HepG2 (cell line): ENCODE data around the gene BIRC3. TPM values are rescaled to one million over a fixed set of nuclear protein-coding genes. Genes with fewer than 3 reads are reported as not detected.

Experiments used
- ATRX ChIP-seq: sonication (generic); formaldehyde crosslinking; IDR thresholded peaks from 2 replicates; pipeline ENCODE4 v1.4.0; 2020; ENCODE audit warnings: missing genetic modification reagents, borderline replicate concordance
- CSRNP2 ChIP-seq: sonication (generic); formaldehyde crosslinking; conservative IDR thresholded peaks from 2 replicates; pipeline ENCODE4 v1.8.0; 2022; ENCODE audit warnings: low read depth, missing genetic modification reagents
- FOSL2 ChIP-seq: sonication (generic); formaldehyde crosslinking; IDR thresholded peaks from 2 replicates; pipeline ENCODE4 v1.4.0; 2020; ENCODE audit warnings: missing genetic modification reagents
- GATAD2A ChIP-seq: IDR thresholded peaks from 2 replicates; pipeline ENCODE4 v1.6.1; 2016
- GMEB2 ChIP-seq: IDR thresholded peaks from 2 replicates; pipeline ENCODE4 v1.6.1; 2016; ENCODE audit warnings: missing biosample characterization, missing genetic modification reagents, low read depth
- HDAC2 ChIP-seq: sonication (generic); formaldehyde crosslinking; IDR thresholded peaks from 2 replicates; pipeline ENCODE4 v1.4.0; 2020; ENCODE audit warnings: missing genetic modification reagents
- HNRNPH1 ChIP-seq: fragments of 200-400 bp; formaldehyde crosslinking; optimal IDR thresholded peaks from 2 replicates; pipeline ENCODE3; 2017; ENCODE audit warnings: mild to moderate bottlenecking, low read depth, low read length
- IRF1 ChIP-seq: sonication (generic); formaldehyde crosslinking; IDR thresholded peaks from 2 replicates; pipeline ENCODE4 v1.4.0; 2020; ENCODE audit warnings: low read depth, mild to moderate bottlenecking, missing genetic modification reagents
- MED1 ChIP-seq: sonication (generic); formaldehyde crosslinking; IDR thresholded peaks from 2 replicates; pipeline ENCODE4 v1.4.0; 2020; ENCODE audit warnings: missing genetic modification reagents
- MIXL1 ChIP-seq: IDR thresholded peaks from 2 replicates; pipeline ENCODE4 v1.6.1; 2016
- MTA3 ChIP-seq: sonication (generic); formaldehyde crosslinking; IDR thresholded peaks from 2 replicates; pipeline ENCODE4 v1.4.0; 2020; ENCODE audit warnings: missing genetic modification reagents
- NR1H2 ChIP-seq: sonication (generic); formaldehyde crosslinking; IDR thresholded peaks from 2 replicates; pipeline ENCODE4 v1.8.1; 2022; ENCODE audit warnings: low read depth, missing genetic modification reagents, borderline replicate concordance
- SMC3 ChIP-seq: IDR thresholded peaks from 2 replicates; pipeline ENCODE4 v1.6.1; 2011; ENCODE audit warnings: low read length, improper control_type of control experiment
- XRCC5 ChIP-seq: fragments of 200-400 bp; formaldehyde crosslinking; optimal IDR thresholded peaks from 2 replicates; pipeline ENCODE3; 2017; ENCODE audit warnings: mild to moderate bottlenecking, low read length
- ZBTB1 ChIP-seq: sonication (generic); formaldehyde crosslinking; IDR thresholded peaks from 2 replicates; pipeline ENCODE4 v1.4.0; 2020; ENCODE audit warnings: missing genetic modification reagents, borderline replicate concordance
- ZC3H4 ChIP-seq: sonication (generic); formaldehyde crosslinking; IDR thresholded peaks from 2 replicates; pipeline ENCODE4 v1.4.0; 2020; ENCODE audit warnings: missing genetic modification reagents, borderline replicate concordance
- ZNF263 ChIP-seq: sonication (generic); formaldehyde crosslinking; IDR thresholded peaks from 2 replicates; pipeline ENCODE4 v1.4.0; 2020; ENCODE audit warnings: missing genetic modification reagents
- ZNF333 ChIP-seq: sonication (generic); formaldehyde crosslinking; IDR thresholded peaks from 2 replicates; pipeline ENCODE4 v1.4.0; 2020; ENCODE audit warnings: mild to moderate bottlenecking, missing genetic modification reagents, borderline replicate concordance
- ZNF644 ChIP-seq: IDR thresholded peaks from 2 replicates; pipeline ENCODE4 v1.6.1; 2016; ENCODE audit warnings: low read depth
- ZSCAN12 ChIP-seq: sonication (generic); formaldehyde crosslinking; IDR thresholded peaks from 2 replicates; pipeline ENCODE4 v1.9.0; 2021; ENCODE audit warnings: mild to moderate bottlenecking, missing genetic modification reagents
- polyA plus RNA-seq, 8 experiments: library from polyadenylated mRNA; depleted of rRNA in 3 of 8; stranded (reverse) in 7 of 8; unstranded in 1 of 8; fragments of >200 nt; fragmentation: Illumina TruSeq in 4 of 8; extraction: Trizol in 4 of 8; gene quantifications; 2 replicates each; pipeline versions ENCODE4 v1.2.1 to v1.2.3, GENCODE V29; 2011 to 2016; ENCODE audit warnings: low read depth in 4 of 8, missing spikeins in 1 of 8, mixed read lengths in 1 of 8; ENCODE audit not compliant: insufficient read depth in 1 of 8
- total RNA-seq, 5 experiments: library from RNA; depleted of rRNA; stranded (reverse); fragments of >200 nt; fragmentation: Illumina TruSeq; extraction: Trizol; gene quantifications; 2 replicates each; pipeline ENCODE4 v1.2.3, GENCODE V29; 2016; ENCODE audit warnings: low read depth in 1 of 5
- TF ChIP-seq, protein P1 (sequence below): sonication (generic); formaldehyde crosslinking; conservative IDR thresholded peaks from 2 replicates; pipeline ENCODE4 v1.5.0; 2020; ENCODE audit warnings: missing genetic modification reagents
- TF ChIP-seq, protein P2 (sequence below), 2 experiments: sonication (generic) in 1 of 2; formaldehyde crosslinking in 1 of 2; IDR thresholded peaks; 2 replicates each; pipeline versions ENCODE4 v1.4.0 to v1.6.1; 2018 to 2020; ENCODE audit warnings: missing genetic modification reagents in 2 of 2, borderline replicate concordance in 1 of 2, low read depth in 1 of 2, mild to moderate bottlenecking in 1 of 2, missing biosample characterization in 1 of 2

BIRC3 gene
- total and polyA plus RNA-seq, 2 of the 13 experiments (the other 11 are each of a cell fraction or from before 2014, with no cell fraction given), result 0.41 to 4.2 TPM

GRCh38 chr11:102341844-102342318 lies 24.6 kb downstream of the BIRC3 start (continued):
- TF ChIP-seq CSRNP2 (CRISPR knock-in tag), result no peak
- no peak for TF ChIP-seq MTA3 (CRISPR knock-in tag)
- no peak for TF ChIP-seq ZSCAN12 (CRISPR knock-in tag)
- TF ChIP-seq, protein P1, sequence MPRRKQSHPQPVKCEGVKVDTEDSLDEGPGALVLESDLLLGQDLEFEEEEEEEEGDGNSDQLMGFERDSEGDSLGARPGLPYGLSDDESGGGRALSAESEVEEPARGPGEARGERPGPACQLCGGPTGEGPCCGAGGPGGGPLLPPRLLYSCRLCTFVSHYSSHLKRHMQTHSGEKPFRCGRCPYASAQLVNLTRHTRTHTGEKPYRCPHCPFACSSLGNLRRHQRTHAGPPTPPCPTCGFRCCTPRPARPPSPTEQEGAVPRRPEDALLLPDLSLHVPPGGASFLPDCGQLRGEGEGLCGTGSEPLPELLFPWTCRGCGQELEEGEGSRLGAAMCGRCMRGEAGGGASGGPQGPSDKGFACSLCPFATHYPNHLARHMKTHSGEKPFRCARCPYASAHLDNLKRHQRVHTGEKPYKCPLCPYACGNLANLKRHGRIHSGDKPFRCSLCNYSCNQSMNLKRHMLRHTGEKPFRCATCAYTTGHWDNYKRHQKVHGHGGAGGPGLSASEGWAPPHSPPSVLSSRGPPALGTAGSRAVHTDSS (CRISPR knock-in tag), result no peak
- TF ChIP-seq ZNF333 (CRISPR knock-in tag), result no peak
- TF ChIP-seq IRF1 (CRISPR knock-in tag), result no peak
- peak; percentile 18; the same call in 1 of the 2 replicates for TF ChIP-seq ZNF263 (CRISPR knock-in tag)
- peak; percentile 82 for TF ChIP-seq MIXL1 (CRISPR knock-in tag)
- 0 out of 2 replicates have a peak, but pooled peaks have one; percentile 27 for TF ChIP-seq MED1 (CRISPR knock-in tag)
- no peak for TF ChIP-seq ATRX (CRISPR knock-in tag)
- TF ChIP-seq, protein P2, sequence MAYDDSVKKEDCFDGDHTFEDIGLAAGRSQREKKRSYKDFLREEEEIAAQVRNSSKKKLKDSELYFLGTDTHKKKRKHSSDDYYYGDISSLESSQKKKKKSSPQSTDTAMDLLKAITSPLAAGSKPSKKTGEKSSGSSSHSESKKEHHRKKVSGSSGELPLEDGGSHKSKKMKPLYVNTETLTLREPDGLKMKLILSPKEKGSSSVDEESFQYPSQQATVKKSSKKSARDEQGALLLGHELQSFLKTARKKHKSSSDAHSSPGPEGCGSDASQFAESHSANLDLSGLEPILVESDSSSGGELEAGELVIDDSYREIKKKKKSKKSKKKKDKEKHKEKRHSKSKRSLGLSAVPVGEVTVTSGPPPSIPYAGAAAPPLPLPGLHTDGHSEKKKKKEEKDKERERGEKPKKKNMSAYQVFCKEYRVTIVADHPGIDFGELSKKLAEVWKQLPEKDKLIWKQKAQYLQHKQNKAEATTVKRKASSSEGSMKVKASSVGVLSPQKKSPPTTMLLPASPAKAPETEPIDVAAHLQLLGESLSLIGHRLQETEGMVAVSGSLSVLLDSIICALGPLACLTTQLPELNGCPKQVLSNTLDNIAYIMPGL (CRISPR knock-in tag; IDR thresholded peaks at IDR 0.05; ENCODE audit: borderline replicate concordance in 1 of 2, low read depth in 1 of 2), result peak in 1 of 2 experiments; percentile 46; a peak in 1 of 4 replicates
- no peak for TF ChIP-seq FOSL2 (CRISPR knock-in tag)
- TF ChIP-seq GMEB2, result no peak
- peak; percentile 85 for TF ChIP-seq SMC3
- no peak for TF ChIP-seq ZNF644
- no peak for TF ChIP-seq ZC3H4 (CRISPR knock-in tag)
- TF ChIP-seq XRCC5, result peak; percentile 22
- TF ChIP-seq HDAC2 (CRISPR knock-in tag), result 0 out of 2 replicates have a peak, but pooled peaks have one; percentile 38
- TF ChIP-seq HNRNPH1, result no peak
- TF ChIP-seq ZBTB1 (CRISPR knock-in tag), result no peak
- TF ChIP-seq NR1H2 (CRISPR knock-in tag), result no peak
- 0 out of 2 replicates have a peak, but pooled peaks have one; percentile 36 for TF ChIP-seq GATAD2A (CRISPR knock-in tag)
